ENCODE data around the gene COL26A1. TPM values are rescaled to one million over a fixed set of nuclear protein-coding genes. Genes with fewer than 3 reads are reported as not detected.

The COL26A1 gene
- total and polyA plus RNA-seq, 2 of the 4 experiments (the other 2 are of a cell fraction) = not detected

- Histone ChIP-seq H3K79me1 (ENCODE audit: low read depth in 1 of 2, low read length in 2 of 2) (no peaks in the 10 kb centered on the region), H2AK9ac (replicated peaks; ENCODE audit: low read depth, low read length, poor library complexity) (no peak overlapping the region), H2BK120ac (ENCODE audit: low read depth, low read length) (no peak overlapping the region), H4K8ac (ENCODE audit: low read depth in 2 of 2, low read length in 2 of 2) (no peak overlapping the region), H4K91ac (ENCODE audit: insufficient read depth, low read depth, low read length) (no peak overlapping the region), H2BK5ac (ENCODE audit: low read depth, low read length, poor library complexity, severe bottlenecking) (no peak overlapping the region), H3K27ac (ENCODE audit: insufficient read depth, low read length) (no peak overlapping the region), H3K56ac (ENCODE audit: extremely low read depth, insufficient read depth, low read length) (no peak overlapping the region), H3K18ac (ENCODE audit: low read depth, low read length) (no peak overlapping the region), H3K36me3 (ENCODE audit: control insufficient read depth, insufficient read depth, low read length) (no peaks in the 10 kb centered on the region), H3K4me3 (ENCODE audit: insufficient read depth, low read depth, low read length) (no peak overlapping the region), H2BK15ac (ENCODE audit: low read depth, low read length) (no peak overlapping the region), H3K27me3 (ENCODE audit: control insufficient read depth, insufficient read depth, low read length) (peaks cover 42% of the 10 kb centered on the region), H2AK5ac (ENCODE audit: low read depth, low read length) (no peak overlapping the region), H3K9me1 (ENCODE audit: insufficient read depth, low read length) (no peaks in the 10 kb centered on the region), H3K9me3 (ENCODE audit: control insufficient read depth, insufficient read depth, low read length) (peaks cover 3% of the 10 kb centered on the region; the same call in 1 of the 2 replicates), H3K4me2 (ENCODE audit: low read depth, low read length) (no peak overlapping the region), H3K14ac (replicated peaks; ENCODE audit: low read depth, low read length) (no peak overlapping the region), H3K4me1 (ENCODE audit: control insufficient read depth, insufficient read depth, low read length) (no peaks in the 10 kb centered on the region), H4K5ac (ENCODE audit: low read depth, low read length) (no peak overlapping the region), H3K9ac (ENCODE audit: low read depth, low read length) (no peak overlapping the region), H2AFZ (replicated peaks; ENCODE audit: low read length, poor library complexity) (no peak overlapping the region), H3K4ac (ENCODE audit: low read depth, low read length) (no peak overlapping the region), H4K20me1 (ENCODE audit: insufficient read depth, low read length) (no peaks in the 10 kb centered on the region), H2BK20ac (ENCODE audit: low read depth, low read length) (no peak overlapping the region), H3K23ac (ENCODE audit: low read depth, low read length) (no peak overlapping the region)
- DNase-seq (no peak), ATAC-seq (ENCODE audit: low read depth) (no peak)
- intact Hi-C loops (cut with micrococcal nuclease) = no loop called here
- POLR2A ChIA-PET (ENCODE audit: unreplicated experiment) = no interaction called here
- CTCF ChIA-PET = no interaction called here
- in situ Hi-C loops (cut with MboI; ENCODE audit: low sequenced_read_pairs) = loop anchor here (25.0 kb wide), 1 partner anchor 894 kb away; no protein-coding TSS in a partner anchor
- TF ChIP-seq MXI1 (IDR thresholded peaks at IDR 0.05; ENCODE audit: borderline replicate concordance, low read depth, low read length) (no peak), SMC3 (IDR thresholded peaks at IDR 0.05; ENCODE audit: low read depth, low read length) (no peak), CTCF (conservative IDR thresholded peaks at IDR 0.05; ENCODE audit: low read depth, low read length) (no peak), CHD1 (IDR thresholded peaks at IDR 0.05; ENCODE audit: low read depth, low read length) (no peak), MAZ (IDR thresholded peaks at IDR 0.05; ENCODE audit: borderline replicate concordance, low read depth, low read length) (no peak), CEBPB (IDR thresholded peaks at IDR 0.05; ENCODE audit: low read depth, low read length) (no peak), RCOR1 (IDR thresholded peaks at IDR 0.05; ENCODE audit: insufficient replicate concordance, low read length) (no peak)
- no TSS peak for BruUV-seq (replicated peaks)
- dilution Hi-C loops (cut with HindIII; ENCODE audit: low sequenced_read_pairs, unreplicated experiment) = no loop called here
- WGBS, 2 experiments (ENCODE audit: extremely low coverage in 2 of 2, insufficient read length in 1 of 2) = no CpG with 5 or more reads among the region's 8 CpGs
These were observed 5.9 kb downstream of the COL26A1 start for GRCh38 chr7:101368422-101369165.
